HepG2 (cell line): ENCODE results near the gene DCUN1D4. TPM values are rescaled to one million over a fixed set of nuclear protein-coding genes. Genes with fewer than 3 reads are reported as not detected.

Source experiments
- ASH2L ChIP-seq: fragments of 300-600, 200-600 bp; sonication (generic); IDR thresholded peaks from 2 replicates; pipeline ENCODE4 v1.7.0; 2017; ENCODE audit warnings: low read depth, mild to moderate bottlenecking, moderate library complexity, mixed read lengths, low read length; ENCODE audit not compliant: insufficient read length
- IRF2 ChIP-seq: IDR thresholded peaks from 2 replicates; pipeline ENCODE4 v1.6.1; 2018; ENCODE audit warnings: missing genetic modification reagents, missing compliant biosample characterization
- MXD4 ChIP-seq: IDR thresholded peaks from 2 replicates; pipeline ENCODE4 v1.6.1; 2016; ENCODE audit warnings: mild to moderate bottlenecking, missing biosample characterization, missing genetic modification reagents
- NKX3-1 ChIP-seq: sonication (generic); formaldehyde crosslinking; IDR thresholded peaks from 2 replicates; pipeline ENCODE4 v1.5.0; 2020; ENCODE audit warnings: missing genetic modification reagents
- PAWR ChIP-seq: sonication (generic); formaldehyde crosslinking; IDR thresholded peaks from 2 replicates; pipeline ENCODE4 v1.4.0; 2020; ENCODE audit warnings: missing genetic modification reagents, mild to moderate bottlenecking, borderline replicate concordance
- PHF21A ChIP-seq: sonication (generic); formaldehyde crosslinking; IDR thresholded peaks from 2 replicates; pipeline ENCODE4 v1.5.0; 2020; ENCODE audit warnings: mild to moderate bottlenecking, missing genetic modification reagents
- POLR2G ChIP-seq: fragments of 200-400 bp; formaldehyde crosslinking; IDR thresholded peaks from 2 replicates; pipeline ENCODE4 v1.6.1; 2018; ENCODE audit warnings: mild to moderate bottlenecking, low read depth, low read length, moderate library complexity
- SCMH1 ChIP-seq: sonication (generic); formaldehyde crosslinking; IDR thresholded peaks from 2 replicates; pipeline ENCODE4 v1.9.0; 2021; ENCODE audit warnings: missing genetic modification reagents, mild to moderate bottlenecking, borderline replicate concordance
- STAG1 ChIP-seq: sonication (generic); formaldehyde crosslinking; IDR thresholded peaks from 2 replicates; pipeline ENCODE4 v1.4.0; 2020; ENCODE audit warnings: missing genetic modification reagents
- TARDBP ChIP-seq: sonication (generic); formaldehyde crosslinking; IDR thresholded peaks from 2 replicates; pipeline ENCODE4 v1.8.0; 2022; ENCODE audit warnings: mild to moderate bottlenecking, missing genetic modification reagents
- TBL1XR1 ChIP-seq: fragments of 150-350 bp; IDR thresholded peaks from 2 replicates; pipeline ENCODE4 v1.6.1; 2014; ENCODE audit warnings: borderline replicate concordance, low read length; ENCODE audit not compliant: partially characterized antibody
- THAP11 ChIP-seq: IDR thresholded peaks from 2 replicates; pipeline ENCODE4 v1.6.1; 2016; ENCODE audit warnings: missing biosample characterization, missing genetic modification reagents
- ZFP36L1 ChIP-seq: sonication (generic); formaldehyde crosslinking; IDR thresholded peaks from 2 replicates; pipeline ENCODE4 v1.8.0; 2022; ENCODE audit warnings: mild to moderate bottlenecking, missing genetic modification reagents, moderate library complexity
- ZFP82 ChIP-seq: sonication (generic); formaldehyde crosslinking; IDR thresholded peaks from 2 replicates; pipeline ENCODE4 v1.5.1; 2020; ENCODE audit warnings: mild to moderate bottlenecking, missing genetic modification reagents, borderline replicate concordance
- ZMYM2 ChIP-seq: sonication (generic); formaldehyde crosslinking; IDR thresholded peaks from 2 replicates; pipeline ENCODE4 v1.8.0; 2022; ENCODE audit warnings: mild to moderate bottlenecking, missing genetic modification reagents
- ZNF260 ChIP-seq: sonication (generic); formaldehyde crosslinking; IDR thresholded peaks from 2 replicates; pipeline ENCODE4 v1.4.0; 2020; ENCODE audit warnings: missing genetic modification reagents, low read depth, mild to moderate bottlenecking, borderline replicate concordance
- ZNF333 ChIP-seq: sonication (generic); formaldehyde crosslinking; IDR thresholded peaks from 2 replicates; pipeline ENCODE4 v1.4.0; 2020; ENCODE audit warnings: mild to moderate bottlenecking, missing genetic modification reagents, borderline replicate concordance
- ZNF788 ChIP-seq: sonication (generic); formaldehyde crosslinking; IDR thresholded peaks from 2 replicates; pipeline ENCODE4 v1.5.0; 2020; ENCODE audit warnings: mild to moderate bottlenecking, missing genetic modification reagents, borderline replicate concordance
- polyA plus RNA-seq, 8 experiments: library from polyadenylated mRNA; depleted of rRNA in 3 of 8; stranded (reverse) in 7 of 8; unstranded in 1 of 8; fragments of >200 nt; fragmentation: Illumina TruSeq in 4 of 8; extraction: Trizol in 4 of 8; gene quantifications; 2 replicates each; pipeline versions ENCODE4 v1.2.1 to v1.2.3, GENCODE V29; 2011 to 2016; ENCODE audit warnings: low read depth in 4 of 8, missing spikeins in 1 of 8, mixed read lengths in 1 of 8; ENCODE audit not compliant: insufficient read depth in 1 of 8
- total RNA-seq, 5 experiments: library from RNA; depleted of rRNA; stranded (reverse); fragments of >200 nt; fragmentation: Illumina TruSeq; extraction: Trizol; gene quantifications; 2 replicates each; pipeline ENCODE4 v1.2.3, GENCODE V29; 2016; ENCODE audit warnings: low read depth in 1 of 5
- TF ChIP-seq, protein P1 (sequence below): sonication (generic); formaldehyde crosslinking; IDR thresholded peaks from 2 replicates; pipeline ENCODE4 v1.8.0; 2022; ENCODE audit warnings: mild to moderate bottlenecking, missing genetic modification reagents, moderate library complexity
- TF ChIP-seq, protein P2 (sequence below): sonication (generic); formaldehyde crosslinking; IDR thresholded peaks from 2 replicates; pipeline ENCODE4 v1.4.0; 2020; ENCODE audit warnings: missing genetic modification reagents, borderline replicate concordance
- TF ChIP-seq, protein P3 (sequence below): sonication (generic); formaldehyde crosslinking; conservative IDR thresholded peaks from 2 replicates; pipeline ENCODE4 v1.8.0; 2022; ENCODE audit warnings: low read depth, missing genetic modification reagents

DCUN1D4 gene
- total and polyA plus RNA-seq, 2 of the 13 experiments (the other 11 are each of a cell fraction or from before 2014, with no cell fraction given), result 27.9 to 44.4 TPM

DNA sequence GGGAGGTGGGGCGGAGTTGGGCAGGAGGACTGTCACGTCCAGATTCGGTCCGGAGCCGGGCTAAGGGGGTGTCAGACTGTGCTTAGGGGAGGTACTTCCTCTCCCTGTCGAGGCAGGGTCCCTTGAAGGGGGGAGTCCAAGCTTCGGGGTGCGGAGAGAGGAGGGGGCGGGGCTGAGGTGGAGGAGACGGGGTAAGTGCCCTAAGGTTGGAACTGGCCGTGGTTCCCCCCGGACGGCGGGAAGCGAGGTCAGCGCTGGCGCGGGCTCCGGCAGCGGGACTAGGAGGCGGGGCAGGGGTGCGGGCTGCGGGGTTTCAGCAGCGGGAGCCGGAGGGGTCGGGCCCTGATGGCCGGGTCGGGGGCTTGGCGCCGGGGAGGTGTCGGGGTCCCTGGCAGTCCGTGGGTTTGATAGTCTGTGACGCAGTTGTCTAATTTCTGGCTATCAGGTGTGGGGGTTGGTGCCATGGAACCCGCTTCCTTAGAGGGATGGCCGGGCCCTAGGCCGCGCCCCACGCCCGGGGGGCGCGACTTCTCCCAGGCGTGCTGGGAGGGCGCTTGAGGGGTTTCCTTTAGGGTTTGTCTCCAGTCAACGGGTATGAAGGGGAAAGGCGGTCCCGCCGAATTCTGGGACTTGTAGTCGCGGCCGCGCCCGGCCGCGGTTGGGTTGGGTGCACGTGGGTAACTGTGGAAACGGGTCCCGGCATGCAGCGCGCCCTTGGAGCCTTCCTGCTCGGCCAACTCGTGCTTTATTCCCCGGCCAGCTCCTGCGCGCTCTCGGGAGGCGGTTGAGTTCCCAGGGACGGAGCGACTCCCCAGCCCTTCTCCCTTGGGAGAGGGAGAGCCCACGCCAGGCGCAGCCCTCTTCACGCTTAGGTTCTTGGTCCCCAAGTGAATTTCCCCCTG is 1.5 kb downstream of the DCUN1D4 start (continued):
- TF ChIP-seq, protein P1, sequence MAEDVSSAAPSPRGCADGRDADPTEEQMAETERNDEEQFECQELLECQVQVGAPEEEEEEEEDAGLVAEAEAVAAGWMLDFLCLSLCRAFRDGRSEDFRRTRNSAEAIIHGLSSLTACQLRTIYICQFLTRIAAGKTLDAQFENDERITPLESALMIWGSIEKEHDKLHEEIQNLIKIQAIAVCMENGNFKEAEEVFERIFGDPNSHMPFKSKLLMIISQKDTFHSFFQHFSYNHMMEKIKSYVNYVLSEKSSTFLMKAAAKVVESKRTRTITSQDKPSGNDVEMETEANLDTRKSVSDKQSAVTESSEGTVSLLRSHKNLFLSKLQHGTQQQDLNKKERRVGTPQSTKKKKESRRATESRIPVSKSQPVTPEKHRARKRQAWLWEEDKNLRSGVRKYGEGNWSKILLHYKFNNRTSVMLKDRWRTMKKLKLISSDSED (CRISPR knock-in tag), result no peak
- TF ChIP-seq PAWR (CRISPR knock-in tag), result no peak
- TF ChIP-seq SCMH1 (CRISPR knock-in tag), result no peak
- TF ChIP-seq ZNF788 (CRISPR knock-in tag), result peak; percentile 38; the same call in 1 of the 2 replicates
- TF ChIP-seq ZNF333 (CRISPR knock-in tag), result no peak
- peak; percentile 97 for TF ChIP-seq THAP11 (CRISPR knock-in tag)
- TF ChIP-seq TARDBP (CRISPR knock-in tag), result 0 out of 2 replicates have a peak, but pooled peaks have one; percentile 27
- TF ChIP-seq TBL1XR1, result no peak
- no peak for TF ChIP-seq ZNF260
- no peak for TF ChIP-seq ZFP36L1 (CRISPR knock-in tag)
- TF ChIP-seq IRF2 (CRISPR knock-in tag), result peak; percentile 44; the same call in 1 of the 2 replicates
- TF ChIP-seq STAG1 (CRISPR knock-in tag), result no peak
- peak; percentile 86 for TF ChIP-seq POLR2G
- no peak for TF ChIP-seq ZFP82 (CRISPR knock-in tag)
- TF ChIP-seq ZMYM2 (CRISPR knock-in tag), result no peak
- TF ChIP-seq PHF21A, result peak; percentile 80
- TF ChIP-seq, protein P2, sequence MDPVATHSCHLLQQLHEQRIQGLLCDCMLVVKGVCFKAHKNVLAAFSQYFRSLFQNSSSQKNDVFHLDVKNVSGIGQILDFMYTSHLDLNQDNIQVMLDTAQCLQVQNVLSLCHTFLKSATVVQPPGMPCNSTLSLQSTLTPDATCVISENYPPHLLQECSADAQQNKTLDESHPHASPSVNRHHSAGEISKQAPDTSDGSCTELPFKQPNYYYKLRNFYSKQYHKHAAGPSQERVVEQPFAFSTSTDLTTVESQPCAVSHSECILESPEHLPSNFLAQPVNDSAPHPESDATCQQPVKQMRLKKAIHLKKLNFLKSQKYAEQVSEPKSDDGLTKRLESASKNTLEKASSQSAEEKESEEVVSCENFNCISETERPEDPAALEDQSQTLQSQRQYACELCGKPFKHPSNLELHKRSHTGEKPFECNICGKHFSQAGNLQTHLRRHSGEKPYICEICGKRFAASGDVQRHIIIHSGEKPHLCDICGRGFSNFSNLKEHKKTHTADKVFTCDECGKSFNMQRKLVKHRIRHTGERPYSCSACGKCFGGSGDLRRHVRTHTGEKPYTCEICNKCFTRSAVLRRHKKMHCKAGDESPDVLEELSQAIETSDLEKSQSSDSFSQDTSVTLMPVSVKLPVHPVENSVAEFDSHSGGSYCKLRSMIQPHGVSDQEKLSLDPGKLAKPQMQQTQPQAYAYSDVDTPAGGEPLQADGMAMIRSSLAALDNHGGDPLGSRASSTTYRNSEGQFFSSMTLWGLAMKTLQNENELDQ (CRISPR knock-in tag), result no peak
- peak; percentile 84; the same call in 1 of the 2 replicates for TF ChIP-seq MXD4 (CRISPR knock-in tag)
- TF ChIP-seq, protein P3, sequence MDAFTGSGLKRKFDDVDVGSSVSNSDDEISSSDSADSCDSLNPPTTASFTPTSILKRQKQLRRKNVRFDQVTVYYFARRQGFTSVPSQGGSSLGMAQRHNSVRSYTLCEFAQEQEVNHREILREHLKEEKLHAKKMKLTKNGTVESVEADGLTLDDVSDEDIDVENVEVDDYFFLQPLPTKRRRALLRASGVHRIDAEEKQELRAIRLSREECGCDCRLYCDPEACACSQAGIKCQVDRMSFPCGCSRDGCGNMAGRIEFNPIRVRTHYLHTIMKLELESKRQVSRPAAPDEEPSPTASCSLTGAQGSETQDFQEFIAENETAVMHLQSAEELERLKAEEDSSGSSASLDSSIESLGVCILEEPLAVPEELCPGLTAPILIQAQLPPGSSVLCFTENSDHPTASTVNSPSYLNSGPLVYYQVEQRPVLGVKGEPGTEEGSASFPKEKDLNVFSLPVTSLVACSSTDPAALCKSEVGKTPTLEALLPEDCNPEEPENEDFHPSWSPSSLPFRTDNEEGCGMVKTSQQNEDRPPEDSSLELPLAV, result no peak
- peak; percentile 84 for TF ChIP-seq ASH2L
- TF ChIP-seq NKX3-1 (CRISPR knock-in tag), result 0 out of 2 replicates have a peak, but pooled peaks have one; percentile 68
